Stimulated activated CD4-positive, alpha-beta T cell treated with anti-CD3 and anti-CD28 coated beads, Interleukin-4, amount 100 ng/mL, for 48 hours (primary cell): ENCODE measurements around the gene ZNF81.
"Not testable (repeated sequence)": the region's sequence is repeated elsewhere in the genome, so short reads cannot be mapped to it uniquely, and the experiment has no call there.

Experiments used
- DNase-seq, 2 donors: peaks; one replicate each; pipeline ENCODE4 v3.0.0-alpha.2; 2020; ENCODE audit warnings: low read depth in 2 of 2

Gene ZNF81

DNA sequence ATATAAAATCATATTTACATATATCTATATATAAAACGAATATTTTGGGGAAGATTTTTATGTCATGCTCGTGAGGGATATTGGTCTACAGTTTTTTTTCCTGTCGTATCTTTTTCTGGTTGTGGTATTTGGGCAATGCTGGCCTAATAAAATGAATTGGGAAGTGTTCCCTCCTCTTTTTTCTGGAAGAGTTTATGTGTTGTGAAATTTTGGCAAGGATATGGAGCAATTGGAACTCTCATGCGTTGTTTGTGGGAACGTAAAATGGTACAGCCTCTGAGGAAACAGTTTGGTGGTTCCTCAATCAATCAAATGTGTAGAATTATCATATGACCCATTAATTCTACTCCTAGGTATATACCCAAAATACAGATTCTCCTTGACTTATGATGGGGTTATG lies 97.2 kb downstream of the ZNF81 start:
- DNase-seq = no peak

DNA sequence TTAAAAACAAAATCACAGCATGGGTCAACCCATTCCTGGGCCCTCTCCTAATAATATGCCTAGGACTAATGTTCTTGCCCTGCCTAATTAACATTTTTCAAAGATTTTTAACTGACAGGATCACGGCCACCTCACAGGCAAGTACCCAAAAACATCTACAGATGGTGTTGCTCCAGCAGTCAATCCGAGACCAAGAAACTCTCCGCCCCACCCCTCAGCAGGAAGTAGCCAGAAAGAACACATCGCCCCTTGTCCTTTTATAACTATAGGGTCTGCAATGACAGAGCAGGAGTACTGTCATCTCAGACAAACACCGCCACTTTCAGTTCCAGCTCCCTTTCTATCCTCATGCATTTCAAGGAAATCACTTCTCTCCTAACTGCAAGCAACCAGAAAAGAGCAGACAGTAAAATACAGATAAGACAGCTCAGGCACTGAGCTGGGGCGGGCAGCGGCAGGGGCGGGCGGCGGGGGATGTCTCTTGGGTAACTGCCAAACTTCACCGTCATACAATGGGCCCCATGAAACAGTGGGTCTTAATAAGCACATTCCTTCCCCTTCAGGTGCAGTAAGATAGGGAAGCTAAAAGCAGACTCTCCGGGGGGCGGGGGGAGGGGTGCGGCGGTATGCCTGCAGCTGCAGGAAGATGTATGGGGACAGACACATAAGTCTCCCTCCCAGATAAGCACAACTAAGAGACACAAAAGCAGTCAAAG lies 99.7 kb downstream of the ZNF81 start:
- DNase-seq = no peak

DNA sequence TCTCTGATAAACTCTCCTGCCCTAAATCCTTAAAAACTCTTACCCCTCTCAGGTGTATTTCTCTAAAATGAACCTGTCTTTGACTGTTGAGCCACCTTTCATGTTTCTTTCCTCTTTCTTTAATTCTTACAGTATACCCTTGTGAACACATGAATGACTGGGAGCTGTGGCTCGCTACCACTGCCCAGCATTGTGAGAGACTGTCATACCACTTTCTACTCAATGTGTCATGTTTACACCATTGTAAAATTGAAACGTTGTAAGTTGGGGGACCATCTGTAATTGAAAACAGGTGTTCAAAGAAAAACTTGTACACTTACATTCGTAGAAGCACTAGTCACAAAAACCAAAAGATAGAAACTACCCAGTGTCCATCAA lies 100.2 kb downstream of the ZNF81 start:
- DNase-seq = no peak

DNA sequence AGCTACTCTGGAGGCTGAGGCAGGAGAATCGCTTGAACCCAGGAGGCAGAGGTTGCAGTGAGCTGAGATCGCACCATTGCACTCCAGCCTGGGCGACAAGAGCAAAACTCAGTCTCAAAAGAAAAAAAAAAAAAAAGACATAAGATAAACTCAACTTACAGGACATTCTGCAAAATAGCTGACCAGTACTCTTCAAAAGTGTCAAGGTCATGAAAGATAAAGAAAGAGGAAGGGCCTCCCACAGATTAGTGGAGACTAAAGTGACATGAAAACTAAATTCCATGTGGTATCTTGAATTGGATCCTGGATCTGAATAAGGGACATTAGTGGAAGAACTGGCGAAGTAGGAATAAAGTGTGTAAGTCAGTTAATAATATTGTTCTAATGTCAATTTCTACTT lies 103.7 kb downstream of the ZNF81 start:
- no peak for DNase-seq

DNA sequence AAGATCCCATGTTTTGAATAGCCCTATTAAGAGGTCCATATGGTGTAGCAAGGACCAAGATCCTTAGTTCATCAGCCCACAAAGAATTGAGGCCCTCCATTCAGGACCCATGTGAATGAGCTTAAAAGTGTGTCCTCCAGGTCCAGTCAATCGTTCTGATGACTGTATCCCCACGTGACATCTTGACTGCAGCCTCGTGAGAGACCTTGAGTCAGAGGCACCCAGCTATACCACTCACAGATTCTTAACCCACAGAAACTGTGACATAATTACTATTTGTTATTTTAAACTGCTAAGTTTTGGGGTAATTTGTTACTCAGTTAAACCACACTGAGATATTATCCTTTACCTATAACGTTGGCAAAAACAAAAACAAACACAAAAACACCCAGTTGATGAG lies 104.7 kb downstream of the ZNF81 start:
- DNase-seq = no peak

DNA sequence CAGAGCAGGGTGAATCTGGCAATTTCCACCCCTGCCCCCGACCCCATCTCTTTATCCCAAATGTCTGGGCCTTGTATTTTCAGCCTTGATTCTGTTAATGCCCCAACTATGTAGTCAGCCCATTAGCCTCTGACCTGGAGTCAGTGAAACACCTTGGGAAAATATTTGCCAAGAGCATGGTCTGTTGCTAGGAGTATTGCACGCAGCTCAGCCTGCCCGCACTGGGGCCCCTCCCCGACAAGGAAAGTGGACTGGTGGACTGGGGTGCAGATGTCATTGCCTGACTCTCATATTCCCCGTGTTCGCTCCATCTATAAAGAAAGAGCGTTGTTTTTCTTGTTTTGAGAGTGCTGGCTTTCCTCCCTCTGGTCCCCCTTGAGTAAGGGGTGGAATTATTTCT lies 118.6 kb downstream of the ZNF81 start:
- DNase-seq = not testable (repeated sequence)

DNA sequence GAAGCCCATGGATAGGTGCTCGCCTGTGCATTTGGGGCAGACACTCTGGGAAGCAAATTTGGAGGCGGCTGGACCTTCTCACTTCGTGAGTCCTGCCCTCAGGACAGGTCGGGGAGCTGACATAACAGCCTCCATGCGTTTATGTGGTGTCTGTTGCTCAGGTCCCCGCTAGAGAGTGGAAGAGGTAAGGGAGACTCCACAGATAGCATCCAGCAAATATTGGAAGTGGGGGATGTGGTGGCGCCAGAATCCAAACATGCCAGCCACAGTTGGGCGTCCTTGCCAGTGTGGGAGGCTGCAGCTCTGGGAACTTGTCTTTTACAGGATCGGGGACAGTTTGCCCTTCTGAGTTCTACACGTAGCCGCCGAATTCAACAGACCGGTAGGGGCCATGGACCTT lies 119.3 kb downstream of the ZNF81 start:
- no peak for DNase-seq

DNA sequence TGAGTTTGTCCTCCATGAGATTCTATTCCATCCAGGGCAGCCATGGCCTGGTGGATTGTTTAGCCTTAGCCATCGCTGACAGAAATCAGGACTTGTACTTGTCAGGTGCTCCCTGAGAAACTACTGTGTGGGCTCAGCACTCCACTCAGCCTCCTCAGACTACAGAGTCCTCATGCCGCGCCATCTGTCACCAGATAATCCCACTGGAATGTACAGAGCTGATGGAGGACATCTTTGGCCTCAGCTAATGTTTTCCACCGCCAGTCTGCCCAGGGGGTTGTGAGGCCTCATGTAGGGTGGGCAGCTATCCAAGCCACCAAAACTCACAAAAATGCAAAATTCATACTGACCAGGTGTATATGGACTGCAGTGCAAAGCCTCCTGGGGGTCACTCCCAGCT lies 121.5 kb downstream of the ZNF81 start:
- DNase-seq = not testable (repeated sequence)

DNA sequence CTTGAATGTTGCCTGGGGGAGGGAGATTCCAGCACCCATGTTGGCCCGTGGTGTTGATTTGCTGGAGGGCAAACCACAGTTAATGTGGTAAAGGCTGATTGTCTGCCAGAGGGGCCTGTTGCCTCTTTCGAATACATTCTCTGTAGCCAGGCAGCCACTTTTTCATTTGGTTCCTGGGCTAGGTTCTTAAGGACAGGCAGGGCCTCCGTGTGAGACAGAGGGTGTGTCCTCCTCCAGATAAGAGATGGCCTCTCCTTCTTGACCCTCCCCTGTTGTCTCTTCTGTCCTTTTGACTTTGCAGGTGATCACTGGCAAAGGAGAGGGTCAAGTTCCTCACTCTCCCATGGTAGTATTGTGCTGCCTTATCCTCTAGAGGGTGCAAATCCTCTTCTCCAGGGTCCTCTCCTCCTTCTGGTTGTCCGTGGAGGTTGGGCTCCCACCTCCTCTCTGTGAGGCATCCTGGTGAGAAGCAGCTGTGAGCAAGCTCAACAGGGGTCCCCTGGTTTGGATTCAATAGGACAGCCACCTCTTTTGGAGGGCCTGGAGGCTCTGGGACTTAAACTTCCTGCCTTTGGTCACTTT lies 122.2 kb downstream of the ZNF81 start:
- DNase-seq = no peak

DNA sequence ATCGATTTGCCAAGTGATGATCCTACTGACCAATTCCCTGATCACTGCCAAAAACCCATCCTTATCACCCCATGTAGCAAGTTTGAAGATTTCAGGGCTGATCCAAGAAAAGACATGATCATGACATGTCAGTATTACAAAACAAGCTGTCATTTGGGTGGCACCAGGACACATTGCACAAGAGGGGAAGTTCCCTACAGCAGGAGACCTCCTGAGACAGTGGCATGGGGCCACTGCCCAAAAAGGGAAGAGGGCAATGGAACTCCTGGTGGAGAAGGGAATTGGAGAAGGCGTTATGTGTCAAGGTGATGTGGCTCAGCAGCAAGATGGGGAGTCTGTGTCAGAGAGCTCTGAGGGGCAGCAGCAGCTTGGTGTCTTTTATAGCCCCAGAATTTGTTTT lies 123.7 kb downstream of the ZNF81 start:
- no peak for DNase-seq

DNA sequence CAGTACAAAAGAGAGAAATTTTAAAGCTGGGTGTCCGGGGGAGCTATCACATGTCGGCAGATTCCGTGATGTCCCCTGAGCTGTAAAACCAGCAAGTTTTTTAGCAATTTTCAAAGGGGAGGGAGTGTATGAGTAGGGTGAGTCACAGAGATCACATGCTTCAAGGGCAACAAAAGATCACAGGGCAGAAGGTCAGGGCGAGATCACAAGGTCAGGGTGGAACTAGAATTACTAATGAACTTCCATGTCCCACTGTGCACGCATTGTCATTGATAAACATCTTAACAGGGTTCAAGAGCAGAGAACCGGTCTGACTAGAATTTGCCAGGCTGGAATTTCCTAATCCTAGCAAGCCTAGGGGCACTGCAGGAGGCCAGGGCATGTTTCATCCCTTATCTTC lies 125.1 kb downstream of the ZNF81 start:
- DNase-seq = not testable (repeated sequence)

DNA sequence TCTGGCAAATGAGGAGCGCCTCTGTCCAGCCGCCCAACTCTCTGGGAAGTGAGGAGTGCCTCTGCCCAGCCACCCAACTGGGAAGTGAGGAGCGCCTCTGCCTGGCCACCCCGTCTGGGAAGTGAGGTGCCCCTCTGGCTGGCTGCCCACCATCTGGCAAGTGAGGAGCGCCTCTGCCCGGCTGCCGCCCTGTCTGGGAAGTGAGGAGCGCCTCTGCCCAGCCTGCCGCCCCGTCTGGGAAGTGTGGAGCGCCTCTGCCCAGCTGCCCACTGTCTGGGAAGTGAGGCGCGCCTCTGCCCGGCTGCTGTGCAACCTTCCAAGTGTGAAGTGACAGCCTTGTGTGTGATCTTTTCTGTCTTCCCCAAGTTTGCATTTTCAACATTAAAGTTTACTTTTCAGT lies 128.8 kb downstream of the ZNF81 start:
- not testable (repeated sequence) for DNase-seq
